Gastroesophageal sphincter (tissue), 4 donors: ENCODE data around the gene SLC30A4. TPM values are rescaled to one million over a fixed set of nuclear protein-coding genes. Genes with fewer than 3 reads are reported as not detected.

Source experiments
- ATAC-seq: fragments of 150-250 bp; one replicate; pipeline ENCODE4 v1.9.1; 2016; ENCODE audit warnings: mild to moderate bottlenecking, moderate library complexity
- H3K27ac ChIP-seq, 4 donors: fragments of 200-600 bp; sonication (generic) in 3 of 4; 1 replicate in 3 of 4; 2 replicates in 1 of 4; pipeline ENCODE4 v1.5.1; 2016 to 2019
- H3K27me3 ChIP-seq: fragments of 200-600 bp; sonication (generic); one replicate; pipeline ENCODE4 v1.5.1; 2019
- H3K36me3 ChIP-seq, 2 donors: fragments of 200-600 bp; sonication (generic); one replicate each; pipeline ENCODE4 v1.5.1; 2019; ENCODE audit warnings: control low read depth in 1 of 2
- H3K4me1 ChIP-seq, 3 donors: fragments of 200-600 bp; sonication (generic); 1 replicate in 2 of 3; 2 replicates in 1 of 3; pipeline ENCODE4 v1.5.1; 2016 to 2019; ENCODE audit warnings: control low read depth in 2 of 3
- H3K4me3 ChIP-seq, 2 donors: fragments of 200-600 bp; sonication (generic); one replicate each; pipeline ENCODE4 v1.5.1; 2019; ENCODE audit warnings: mild to moderate bottlenecking in 1 of 2, moderate library complexity in 1 of 2
- H3K9me3 ChIP-seq, 3 donors: fragments of 200-600 bp; sonication (generic); one replicate each; pipeline ENCODE4 v1.5.1; 2017 to 2019; ENCODE audit warnings: control low read depth in 2 of 3
- CTCF ChIP-seq, 4 experiments: fragments of 200-600 bp in 2 of 4; fragments of 450-650 bp in 2 of 4; sonication (generic) in 1 of 4; IDR thresholded peaks; one replicate each; pipeline ENCODE4 v1.5.1; 2017 to 2019; ENCODE audit warnings: antibody characterized with exemption in 4 of 4, mild to moderate bottlenecking in 2 of 4, moderate library complexity in 2 of 4
- EP300 ChIP-seq: sonication (generic); formaldehyde crosslinking; IDR thresholded peaks from one replicate; pipeline ENCODE4 v1.6.1; 2017; ENCODE audit warnings: antibody characterized with exemption, mild to moderate bottlenecking
- POLR2A ChIP-seq, 2 donors: fragments of 450-650 bp; IDR thresholded peaks; one replicate each; pipeline ENCODE4 v1.6.1; 2017; ENCODE audit warnings: antibody characterized with exemption in 2 of 2, mild to moderate bottlenecking in 2 of 2, moderate library complexity in 1 of 2
- POLR2AphosphoS5 ChIP-seq: sonication (generic); formaldehyde crosslinking; IDR thresholded peaks from one replicate; pipeline ENCODE4 v1.6.1; 2017; ENCODE audit warnings: antibody characterized with exemption
- WGBS, 2 donors: methylation state at CpG; one replicate each; pipeline ENCODE4 v1.1.5; 2018; ENCODE audit warnings: low coverage in 1 of 2; 5-methylcytosine and 5-hydroxymethylcytosine counted together
- total RNA-seq, 4 donors: library from RNA; depleted of rRNA; stranded (reverse); fragments of >200 nt; gene quantifications; one replicate each; pipeline ENCODE4 v1.1.0, GENCODE V29; 2016

The SLC30A4 gene
- total RNA-seq, 4 donors from 2014 or later = 9.7 to 14.6 (median 12.2) TPM

- WGBS, 2 donors = 46 to 54% methylated on average over 7 of the region's 7 CpGs
These were observed 53.1 kb downstream of the SLC30A4 start for GRCh38 chr15:45469441-45469840.

GRCh38 chr15:45469027-45469426, 53.5 kb downstream of the SLC30A4 start:
- Histone ChIP-seq H3K9me3 (no peaks in the 10 kb centered on the region), H3K36me3 (no peaks in the 10 kb centered on the region), H3K27me3 (peaks cover 24% of the 10 kb centered on the region), H3K4me3 (no peak overlapping the region), H3K27ac (no peak overlapping the region), H3K4me1 (no peaks in the 10 kb centered on the region)
- no peak for ATAC-seq
- WGBS, 2 donors = 0 to 20% methylated on average over 1 of the region's 2 CpGs
- TF ChIP-seq POLR2A (IDR thresholded peaks at IDR 0.05) = no peak
- TF ChIP-seq CTCF (IDR thresholded peaks at IDR 0.05) = no peak
- no peak for TF ChIP-seq EP300
- TF ChIP-seq POLR2AphosphoS5 = no peak

More at GRCh38 chr15:45469441-45469840, 53.1 kb downstream of the SLC30A4 start:
- no peaks in the 10 kb centered on the region for H3K36me3 ChIP-seq
- no peak overlapping the region for H3K4me3 ChIP-seq
- H3K4me1 ChIP-seq = no peaks in the 10 kb centered on the region
- no peak for ATAC-seq
- no peaks in the 10 kb centered on the region for H3K9me3 ChIP-seq
- no peak for TF ChIP-seq CTCF (IDR thresholded peaks at IDR 0.05)
- no peak for TF ChIP-seq EP300
- no peak for TF ChIP-seq POLR2AphosphoS5
- no peak for TF ChIP-seq POLR2A (IDR thresholded peaks at IDR 0.05)
- no peak overlapping the region for H3K27ac ChIP-seq
- H3K27me3 ChIP-seq = peaks cover 24% of the 10 kb centered on the region

GRCh38 chr15:45468294-45468693, 54.3 kb downstream of the SLC30A4 start:
- Histone ChIP-seq H3K27ac (no peak overlapping the region), H3K9me3 (no peaks in the 10 kb centered on the region), H3K4me3 (no peak overlapping the region), H3K27me3 (peaks cover 24% of the 10 kb centered on the region), H3K4me1 (no peaks in the 10 kb centered on the region), H3K36me3 (no peaks in the 10 kb centered on the region)
- TF ChIP-seq EP300 (no peak), CTCF (IDR thresholded peaks at IDR 0.05) (no peak)
- WGBS, 2 donors = 46 to 82% methylated on average over 3 to 4 of the region's 4 CpGs
- no peak for ATAC-seq

GRCh38 chr15:45458746-45459403, 63.7 kb downstream of the SLC30A4 start:
- Histone ChIP-seq H3K36me3 (no peaks in the 10 kb centered on the region), H3K4me3 (peak overlapping the region; percentile 50 to 67), H3K9me3 (no peaks in the 10 kb centered on the region)

More at GRCh38 chr15:45458746-45459403, 63.7 kb downstream of the SLC30A4 start:
- TF ChIP-seq CTCF (IDR thresholded peaks at IDR 0.05) (peak; percentile 79 to 95 (median 84)), POLR2AphosphoS5 (no peak), EP300 (no peak)
- 1 to 5% methylated on average over 12 of the region's 12 CpGs for WGBS, 2 donors
- H3K27me3 ChIP-seq = no peaks in the 10 kb centered on the region
- peak overlapping the region in 2 of 4 donors; percentile 81 to 82 for H3K27ac ChIP-seq
- ATAC-seq = no peak
- peaks cover 0 to 16% (median 0%) of the 10 kb centered on the region in 3 donors for H3K4me1 ChIP-seq
